ENCODE results near the gene AGBL4.

- TF ChIP-seq SIN3A (IDR thresholded peaks at IDR 0.05; ENCODE audit: borderline replicate concordance, insufficient read depth, low read length) (no peak), FOXP2 (optimal IDR thresholded peaks at IDR 0.05; ENCODE audit: borderline replicate concordance, extremely low read depth, extremely low read length, insufficient read depth) (no peak), REST (IDR thresholded peaks at IDR 0.05; ENCODE audit: insufficient read depth in 1 of 2, low read depth in 2 of 2, low read length in 2 of 2) (no peak), TAF1 (IDR thresholded peaks at IDR 0.05; ENCODE audit: borderline replicate concordance, insufficient read depth, low read length) (no peak)
Observed at GRCh38 chr1:48767975-48768510, 1255.7 kb downstream of the AGBL4 start.
